Measurements from ENCODE around the gene SSBP4. TPM values are rescaled to one million over a fixed set of nuclear protein-coding genes. Genes with fewer than 3 reads are reported as not detected.
"Not testable (repeated sequence)": the region's sequence is repeated elsewhere in the genome, so short reads cannot be mapped to it uniquely, and the experiment has no call there.

The SSBP4 gene
- total and polyA plus RNA-seq, 2 donors (not counting 1 experiment from before 2014, with no cell fraction given) = 12.8 to 58.6 TPM

DNA sequence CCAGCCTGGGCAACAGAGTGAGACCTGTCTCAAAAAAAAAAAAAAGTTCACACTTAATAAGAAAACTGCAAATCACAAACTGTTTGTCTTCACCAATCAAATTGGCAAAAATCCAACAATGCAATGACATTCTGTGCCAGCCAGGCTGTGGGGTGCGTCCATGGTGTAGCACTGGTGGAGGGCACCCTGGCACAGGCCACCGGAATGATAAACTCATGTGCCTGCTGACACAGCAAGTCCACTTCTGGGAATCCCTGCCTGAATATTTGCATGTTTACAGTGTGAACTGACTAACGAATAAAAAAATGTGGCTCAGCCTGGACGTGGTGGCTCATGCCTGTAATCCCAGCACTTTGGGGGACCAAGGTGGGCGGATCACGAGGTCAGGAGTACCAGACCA is 20.2 kb upstream of the SSBP4 start:
- Histone ChIP-seq H2AFZ (ENCODE audit: low read length) (no peak overlapping the region), H4K20me1 (ENCODE audit: control insufficient read depth, extremely low read depth, insufficient read depth, low read length) (no peaks in the 10 kb centered on the region), H3K9ac (ENCODE audit: insufficient read depth, low read length) (no peak overlapping the region), H3K4me1 (ENCODE audit: control insufficient read depth, extremely low read depth, insufficient read depth, low read length) (peaks cover 12% of the 10 kb centered on the region), H3K36me3 (ENCODE audit: control insufficient read depth, insufficient read depth, low read length) (no peaks in the 10 kb centered on the region), H3K27me3 (ENCODE audit: control insufficient read depth, insufficient read depth, low read length) (no peaks in the 10 kb centered on the region), H3K4me2 (ENCODE audit: extremely low read depth, insufficient read depth, low read length) (peak overlapping the region; percentile 25), H3K4me3 (replicated peaks in 1 of 4; ENCODE audit: control extremely low read depth in 1 of 4, insufficient read depth in 1 of 4, low read depth in 3 of 4, low read length in 4 of 4) (no peak overlapping the region), H3K9me3 (ENCODE audit: control insufficient read depth, insufficient read depth, low read depth, low read length) (no peaks in the 10 kb centered on the region), H3K79me2 (ENCODE audit: control insufficient read depth, insufficient read depth, low read length) (no peaks in the 10 kb centered on the region), H3K27ac (ENCODE audit: insufficient read depth, low read length) (peak overlapping the region; percentile 13)
- peak; percentile 68 to 76 for DNase-seq (ENCODE audit: low read depth in 2 of 2)
- TF ChIP-seq, protein P1, sequence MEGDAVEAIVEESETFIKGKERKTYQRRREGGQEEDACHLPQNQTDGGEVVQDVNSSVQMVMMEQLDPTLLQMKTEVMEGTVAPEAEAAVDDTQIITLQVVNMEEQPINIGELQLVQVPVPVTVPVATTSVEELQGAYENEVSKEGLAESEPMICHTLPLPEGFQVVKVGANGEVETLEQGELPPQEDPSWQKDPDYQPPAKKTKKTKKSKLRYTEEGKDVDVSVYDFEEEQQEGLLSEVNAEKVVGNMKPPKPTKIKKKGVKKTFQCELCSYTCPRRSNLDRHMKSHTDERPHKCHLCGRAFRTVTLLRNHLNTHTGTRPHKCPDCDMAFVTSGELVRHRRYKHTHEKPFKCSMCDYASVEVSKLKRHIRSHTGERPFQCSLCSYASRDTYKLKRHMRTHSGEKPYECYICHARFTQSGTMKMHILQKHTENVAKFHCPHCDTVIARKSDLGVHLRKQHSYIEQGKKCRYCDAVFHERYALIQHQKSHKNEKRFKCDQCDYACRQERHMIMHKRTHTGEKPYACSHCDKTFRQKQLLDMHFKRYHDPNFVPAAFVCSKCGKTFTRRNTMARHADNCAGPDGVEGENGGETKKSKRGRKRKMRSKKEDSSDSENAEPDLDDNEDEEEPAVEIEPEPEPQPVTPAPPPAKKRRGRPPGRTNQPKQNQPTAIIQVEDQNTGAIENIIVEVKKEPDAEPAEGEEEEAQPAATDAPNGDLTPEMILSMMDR (conservative IDR thresholded peaks at IDR 0.05 in 1 of 2, IDR thresholded peaks at IDR 0.05 in 1 of 2; ENCODE audit: low read depth in 1 of 2, low read length in 2 of 2) = no peak

DNA sequence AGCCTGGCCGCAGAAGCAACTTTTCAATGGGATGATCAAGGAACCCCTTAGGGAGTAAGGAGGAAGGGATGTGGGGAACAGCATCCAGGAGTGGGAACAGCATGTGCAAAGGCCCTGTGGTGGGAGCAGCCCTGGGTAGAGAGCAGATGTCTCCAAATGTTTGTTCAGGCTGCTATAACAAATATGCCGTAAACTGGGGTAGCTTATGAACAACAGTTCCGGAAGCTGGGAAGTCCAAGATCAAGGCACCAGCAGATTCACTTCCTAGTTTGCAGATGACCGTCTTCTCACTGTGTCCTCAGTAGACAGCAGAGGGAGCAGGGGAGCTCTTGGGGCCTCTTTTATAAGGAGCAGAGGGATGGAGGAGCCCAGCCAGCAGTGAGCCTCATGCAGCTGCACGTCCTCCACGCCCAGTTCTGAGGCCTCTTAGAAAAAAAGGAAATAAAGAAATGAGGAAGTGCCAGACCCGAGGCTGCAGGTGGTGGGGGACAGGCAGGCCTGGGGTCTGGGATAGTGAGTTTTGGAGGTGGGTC is 17.6 kb upstream of the SSBP4 start:
- no peaks in the 10 kb centered on the region for H3K79me2 ChIP-seq (ENCODE audit: control insufficient read depth, insufficient read depth, low read length)
- H2AFZ ChIP-seq (ENCODE audit: low read length) = no peak overlapping the region
- no peaks in the 10 kb centered on the region for H3K36me3 ChIP-seq (ENCODE audit: control insufficient read depth, insufficient read depth, low read length)
- H3K27me3 ChIP-seq (ENCODE audit: control insufficient read depth, insufficient read depth, low read length) = no peaks in the 10 kb centered on the region
- H3K9ac ChIP-seq (ENCODE audit: insufficient read depth, low read length) = no peak overlapping the region
- H4K20me1 ChIP-seq (ENCODE audit: control insufficient read depth, extremely low read depth, insufficient read depth, low read length) = no peaks in the 10 kb centered on the region
- H3K4me2 ChIP-seq (ENCODE audit: extremely low read depth, insufficient read depth, low read length) = no peak overlapping the region
- TF ChIP-seq, protein P1 (conservative IDR thresholded peaks at IDR 0.05 in 1 of 2, IDR thresholded peaks at IDR 0.05 in 1 of 2; ENCODE audit: low read depth in 1 of 2, low read length in 2 of 2) = peak; percentile 44 to 67
- TF ChIP-seq EZH2 (IDR thresholded peaks at IDR 0.05; ENCODE audit: low read length, missing control alignments) = no peak
- H3K4me1 ChIP-seq (ENCODE audit: control insufficient read depth, extremely low read depth, insufficient read depth, low read length) = peaks cover 12% of the 10 kb centered on the region
- H3K4me3 ChIP-seq (replicated peaks in 1 of 4; ENCODE audit: control extremely low read depth in 1 of 4, insufficient read depth in 1 of 4, low read depth in 3 of 4, low read length in 4 of 4) = no peak overlapping the region
- DNase-seq (ENCODE audit: low read depth in 2 of 2) = peak; percentile 49 to 83
- H3K9me3 ChIP-seq (ENCODE audit: control insufficient read depth, insufficient read depth, low read depth, low read length) = no peaks in the 10 kb centered on the region
- no peak overlapping the region for H3K27ac ChIP-seq (ENCODE audit: insufficient read depth, low read length)

DNA sequence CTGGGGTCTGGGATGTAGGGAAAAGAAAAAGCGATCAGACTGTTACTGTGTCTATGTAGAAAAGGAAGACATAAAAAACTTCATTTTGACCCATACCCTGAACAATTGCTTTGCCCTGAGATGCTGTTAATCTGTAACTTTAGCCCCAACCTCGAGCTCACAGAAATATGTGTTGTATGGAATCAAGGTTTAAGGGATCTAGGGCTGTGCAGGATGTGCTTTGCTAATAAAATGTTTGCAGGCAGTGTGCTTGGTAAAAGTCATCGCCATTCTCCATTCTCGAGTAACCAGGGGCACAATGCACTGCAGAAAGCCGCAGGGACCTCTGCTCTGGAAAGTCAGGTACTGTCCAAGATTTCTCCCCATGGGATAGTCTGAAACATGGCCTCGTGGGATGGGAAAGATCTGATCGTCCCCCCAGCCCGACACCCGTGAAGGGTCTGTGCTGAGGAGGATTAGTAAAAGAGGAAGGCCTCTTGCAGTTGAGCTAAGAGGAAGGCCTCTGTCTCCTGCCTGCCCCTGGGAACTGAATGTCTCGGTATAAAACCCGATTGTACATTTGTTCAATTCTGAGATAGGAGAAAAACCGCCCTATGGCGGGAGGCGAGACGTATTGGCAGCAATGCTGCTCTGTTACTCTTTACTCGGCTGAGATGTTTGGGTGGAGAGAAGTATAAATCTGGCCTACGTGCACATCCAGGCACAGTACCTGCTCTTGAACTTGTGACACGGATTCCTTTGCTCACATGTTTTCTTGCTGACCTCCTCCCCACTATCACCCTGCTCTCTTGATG is 16.5 kb upstream of the SSBP4 start:
- H3K79me2 ChIP-seq (ENCODE audit: control insufficient read depth, insufficient read depth, low read length); H3K4me2 ChIP-seq (ENCODE audit: extremely low read depth, insufficient read depth, low read length); H3K27me3 ChIP-seq (ENCODE audit: control insufficient read depth, insufficient read depth, low read length); H3K9ac ChIP-seq (ENCODE audit: insufficient read depth, low read length); DNase-seq (ENCODE audit: low read depth in 2 of 2); H3K36me3 ChIP-seq (ENCODE audit: control insufficient read depth, insufficient read depth, low read length); H3K4me3 ChIP-seq (replicated peaks in 1 of 4; ENCODE audit: control extremely low read depth in 1 of 4, insufficient read depth in 1 of 4, low read depth in 3 of 4, low read length in 4 of 4); H3K27ac ChIP-seq (ENCODE audit: insufficient read depth, low read length); H2AFZ ChIP-seq (ENCODE audit: low read length); H3K9me3 ChIP-seq (ENCODE audit: control insufficient read depth, insufficient read depth, low read depth, low read length); H4K20me1 ChIP-seq (ENCODE audit: control insufficient read depth, extremely low read depth, insufficient read depth, low read length): not testable (repeated sequence)
- peaks cover 10% of the 10 kb centered on the region for H3K4me1 ChIP-seq (ENCODE audit: control insufficient read depth, extremely low read depth, insufficient read depth, low read length)

DNA sequence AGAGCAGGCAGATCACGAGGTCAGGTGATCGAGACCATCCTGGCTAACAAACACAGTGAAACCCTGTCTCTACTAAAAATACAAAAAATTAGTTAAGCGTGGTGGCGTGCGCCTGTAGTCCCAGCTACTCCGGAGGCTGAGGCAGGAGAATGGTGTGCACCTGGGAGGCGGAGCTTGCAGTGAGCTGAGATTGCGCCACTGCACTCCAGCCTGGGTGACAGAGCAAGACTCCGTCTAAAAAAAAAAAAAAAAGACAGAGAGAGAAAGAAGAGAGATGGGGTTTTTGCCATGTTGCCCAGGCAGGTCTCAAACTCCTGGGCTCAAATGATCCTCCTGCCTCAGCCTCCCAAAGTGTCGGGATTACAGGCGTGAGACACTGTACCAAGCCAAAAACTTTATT is 13.4 kb upstream of the SSBP4 start:
- H3K4me3 ChIP-seq (replicated peaks in 1 of 4; ENCODE audit: control extremely low read depth in 1 of 4, insufficient read depth in 1 of 4, low read depth in 3 of 4, low read length in 4 of 4) = not testable (repeated sequence)

More for the DNA sequence above, 13.4 kb upstream of the SSBP4 start:
- H3K4me1 ChIP-seq (ENCODE audit: control insufficient read depth, extremely low read depth, insufficient read depth, low read length); H3K36me3 ChIP-seq (ENCODE audit: control insufficient read depth, insufficient read depth, low read length); H3K27me3 ChIP-seq (ENCODE audit: control insufficient read depth, insufficient read depth, low read length); H3K9me3 ChIP-seq (ENCODE audit: control insufficient read depth, insufficient read depth, low read depth, low read length); H4K20me1 ChIP-seq (ENCODE audit: control insufficient read depth, extremely low read depth, insufficient read depth, low read length); H3K4me2 ChIP-seq (ENCODE audit: extremely low read depth, insufficient read depth, low read length); H3K79me2 ChIP-seq (ENCODE audit: control insufficient read depth, insufficient read depth, low read length); H3K27ac ChIP-seq (ENCODE audit: insufficient read depth, low read length); H3K9ac ChIP-seq (ENCODE audit: insufficient read depth, low read length); H2AFZ ChIP-seq (ENCODE audit: low read length); DNase-seq (ENCODE audit: low read depth in 2 of 2): not testable (repeated sequence)
